GM13977 (cell line): Measurements from ENCODE around the gene STIMATE.
A peak's percentile ranks its signal among the peaks of the same experiment; 100 is the strongest.

ENCODE experiments used
- DNase-seq: peaks from one replicate; pipeline ENCODE4 v3.0.0; 2012; ENCODE audit warnings: low spot score
- CTCF ChIP-seq: IDR thresholded peaks from 2 replicates; pipeline ENCODE4 v1.5.1; 2012; ENCODE audit warnings: mild to moderate bottlenecking, control low read depth; ENCODE audit not compliant: insufficient read depth; ENCODE audit errors: extremely low read depth, missing control alignments
- in situ Hi-C: fragments of 300-500 bp; cut with MboI; formaldehyde crosslinking; loops from one replicate; pipeline ENCODE4 v1.12.0; 2022; ENCODE audit warnings: low sequenced_read_pairs, low pct_unique_long_range_greater_than_20kb, mixed read lengths, inconsistent platforms; ENCODE audit not compliant: unreplicated experiment

The STIMATE gene

GRCh38 chr3:52841211-52841980 is 56.0 kb downstream of the STIMATE start:
- TF ChIP-seq CTCF: no peak
- in situ Hi-C loops: no loop called here
- DNase-seq: peak; percentile 55

- no peak for TF ChIP-seq CTCF
- no peak for DNase-seq
- in situ Hi-C loops: no loop called here
These were observed 57.3 kb downstream of the STIMATE start for GRCh38 chr3:52839892-52840545.

- DNase-seq: no peak
- in situ Hi-C loops: no loop called here
- TF ChIP-seq CTCF: no peak
These were observed 58.1 kb downstream of the STIMATE start for GRCh38 chr3:52839268-52839575.

- DNase-seq: no peak
- no peak for TF ChIP-seq CTCF
- in situ Hi-C loops: no loop called here
These were observed 58.6 kb downstream of the STIMATE start for GRCh38 chr3:52838561-52839267.

GRCh38 chr3:52836986-52837385 is 60.4 kb downstream of the STIMATE start:
- in situ Hi-C loops: no loop called here
- no peak for TF ChIP-seq CTCF
- DNase-seq: no peak

GRCh38 chr3:52836471-52836845 is 60.9 kb downstream of the STIMATE start:
- TF ChIP-seq CTCF: no peak
- in situ Hi-C loops: no loop called here
- no peak for DNase-seq
